Measurements from ENCODE around the gene ISLR. TPM values are rescaled to one million over a fixed set of nuclear protein-coding genes. Genes with fewer than 3 reads are reported as not detected.

ISLR gene
- total RNA-seq, 1 experiment from 2014 or later = 0.11 TPM

- Histone ChIP-seq H2BK20ac (ENCODE audit: low read depth, low read length, poor library complexity, severe bottlenecking) (no peak overlapping the region), H3K23ac (ENCODE audit: insufficient read length, low read depth, low read length) (no peak overlapping the region), H3K4me2 (ENCODE audit: insufficient read depth, insufficient read length, low read length) (no peak overlapping the region), H3K27ac (ENCODE audit: insufficient read length, low read depth, low read length) (no peak overlapping the region), H2BK12ac (ENCODE audit: insufficient read length, low read depth, low read length) (no peak overlapping the region), H4K5ac (ENCODE audit: insufficient read length, low read depth, low read length) (no peak overlapping the region), H2BK15ac (ENCODE audit: low read depth, low read length) (no peak overlapping the region), H3K4me1 (ENCODE audit: insufficient read depth, low read length) (no peaks in the 10 kb centered on the region), H2BK5ac (ENCODE audit: insufficient read length, low read length) (no peak overlapping the region), H2AFZ (ENCODE audit: low read length) (no peak overlapping the region), H4K91ac (ENCODE audit: insufficient read length, low read depth, low read length) (no peak overlapping the region), H3K79me2 (ENCODE audit: insufficient read depth, low read length) (no peaks in the 10 kb centered on the region), H4K8ac (replicated peaks; ENCODE audit: insufficient read length, low read depth, low read length) (no peak overlapping the region), H3K18ac (ENCODE audit: insufficient read length, low read depth, low read length) (no peak overlapping the region), H3K9me3 (ENCODE audit: control insufficient read depth, low read depth, low read length) (no peaks in the 10 kb centered on the region), H3K79me1 (ENCODE audit: insufficient read depth, low read depth, low read length, poor library complexity, severe bottlenecking) (no peaks in the 10 kb centered on the region), H2AK5ac (ENCODE audit: insufficient read length, low read length) (no peak overlapping the region), H3K4ac (ENCODE audit: low read depth, low read length) (no peak overlapping the region), H3K9ac (ENCODE audit: extremely low read depth, insufficient read length, low read length) (no peak overlapping the region), H3T11ph (ENCODE audit: low read length) (no peak overlapping the region), H3K56ac (ENCODE audit: insufficient read length, low read depth, low read length) (no peak overlapping the region), H3K27me3 (ENCODE audit: insufficient read depth, low read length) (peaks cover 23% of the 10 kb centered on the region; the same call in 1 of the 2 replicates), H3K23me2 (ENCODE audit: insufficient read length, low read depth, low read length, poor library complexity, severe bottlenecking) (peaks cover 5% of the 10 kb centered on the region), H2BK120ac (ENCODE audit: low read depth, low read length, poor library complexity, severe bottlenecking) (no peak overlapping the region), H3K14ac (ENCODE audit: insufficient read depth, low read length) (no peak overlapping the region; the same call in 1 of the 2 replicates), H4K20me1 (ENCODE audit: control insufficient read depth, insufficient read depth, insufficient read length) (no peaks in the 10 kb centered on the region)
- no CpG with 5 or more reads among the region's 12 CpGs for WGBS (ENCODE audit: extremely low coverage, insufficient read length, low lambda C conversion rate)
- Mint-ChIP-seq H3K36me3 (ENCODE audit: insufficient read depth in 1 of 3, low read depth in 3 of 3) (peaks cover 0 to 2% (median 0%) of the 10 kb centered on the region in 3 experiments; a peak in 1 of 7 replicates), H3K27me3 (ENCODE audit: low read depth) (peaks cover 88% of the 10 kb centered on the region), H3K27ac (no peak overlapping the region), H3K9me3 (peaks cover 0 to 2% of the 10 kb centered on the region in 2 experiments; a peak in 2 of 5 replicates), H3K4me1 (peaks cover 48 to 70% of the 10 kb centered on the region in 2 experiments), H3K4me3 (peak overlapping the region in 1 of 2 experiments; percentile 40; a peak in 1 of 5 replicates)
- TF ChIP-seq CTCF (conservative IDR thresholded peaks at IDR 0.05) = no peak
- no peak for DNase-seq
These were observed 48.1 kb downstream of the ISLR start for GRCh38 chr15:74221399-74222239.

Data from H9 (cell line).